GM23248 (cell line): ENCODE measurements around the gene NFIA. TPM values are rescaled to one million over a fixed set of nuclear protein-coding genes. Genes with fewer than 3 reads are reported as not detected.

ENCODE experiments used
- DNase-seq: peaks from one replicate; pipeline ENCODE4 v3.0.0-alpha.2; 2015
- H2AFZ ChIP-seq: fragments of 200-600 bp; sonication (generic); 2 replicates; pipeline ENCODE4 v1.6.1; 2016; ENCODE audit warnings: antibody characterized with exemption
- H3F3A ChIP-seq: fragments of 200-600 bp; sonication (generic); 2 replicates; pipeline ENCODE4 v1.6.1; 2016; ENCODE audit warnings: mild to moderate bottlenecking, antibody characterized with exemption, mixed run types; ENCODE audit not compliant: insufficient read depth
- H3K27ac ChIP-seq: fragments of 200-600 bp; sonication (generic); 2 replicates; pipeline ENCODE4 v1.5.1; 2016; ENCODE audit warnings: mild to moderate bottlenecking
- H3K27me3 ChIP-seq: fragments of 200-600 bp; sonication (generic); replicated peaks from 2 replicates; pipeline ENCODE4 v1.6.1; 2016; ENCODE audit warnings: mild to moderate bottlenecking; ENCODE audit not compliant: insufficient read depth
- H3K36me3 ChIP-seq: fragments of 200-600 bp; sonication (generic); 2 replicates; pipeline ENCODE4 v1.6.1; 2016; ENCODE audit warnings: low read depth, mild to moderate bottlenecking
- H3K4me1 ChIP-seq: fragments of 200-600 bp; sonication (generic); 2 replicates; pipeline ENCODE4 v1.6.1; 2016; ENCODE audit warnings: mild to moderate bottlenecking; ENCODE audit not compliant: insufficient read depth
- H3K4me2 ChIP-seq: fragments of 200-600 bp; sonication (generic); one replicate; pipeline ENCODE4 v1.6.1; 2016; ENCODE audit warnings: mild to moderate bottlenecking; ENCODE audit not compliant: unreplicated experiment
- H3K4me3 ChIP-seq: fragments of 200-600 bp; sonication (generic); 2 replicates; pipeline ENCODE4 v1.5.1; 2016; ENCODE audit warnings: mild to moderate bottlenecking
- H3K79me2 ChIP-seq: fragments of 200-600 bp; sonication (generic); 2 replicates; pipeline ENCODE4 v1.6.1; 2016; ENCODE audit warnings: mild to moderate bottlenecking; ENCODE audit not compliant: insufficient read depth
- H3K9ac ChIP-seq: fragments of 200-600 bp; sonication (generic); 2 replicates; pipeline ENCODE4 v1.6.1; 2016; ENCODE audit warnings: mild to moderate bottlenecking
- H3K9me2 ChIP-seq: fragments of 200-600 bp; sonication (generic); 2 replicates; pipeline ENCODE4 v1.6.1; 2016; ENCODE audit warnings: mixed run types, mild to moderate bottlenecking, moderate library complexity; ENCODE audit not compliant: insufficient read depth
- H3K9me3 ChIP-seq: fragments of 200-600 bp; sonication (generic); one replicate; pipeline ENCODE4 v1.6.1; 2017; ENCODE audit warnings: low read depth
- H4K20me1 ChIP-seq: fragments of 200-600 bp; sonication (generic); 2 replicates; pipeline ENCODE4 v1.6.0; 2016; ENCODE audit not compliant: insufficient read depth
- EZH2 ChIP-seq: fragments of 200-600 bp; sonication (generic); IDR thresholded peaks from 2 replicates; pipeline ENCODE4 v1.6.1; 2018; ENCODE audit warnings: antibody characterized with exemption, mild to moderate bottlenecking; ENCODE audit not compliant: insufficient read depth, poor library complexity, severe bottlenecking
- EZH2phosphoT487 ChIP-seq: fragments of 200-600 bp; sonication (generic); IDR thresholded peaks from 2 replicates; pipeline ENCODE4 v1.6.1; 2018; ENCODE audit warnings: antibody characterized with exemption, moderate library complexity, mild to moderate bottlenecking, low read depth; ENCODE audit not compliant: insufficient read depth
- WGBS, 2 experiments: methylation state at CpG; one replicate each; pipeline ENCODE4 v1.1.6; 2015 to 2017; ENCODE audit warnings: low lambda C conversion rate in 2 of 2, low coverage in 1 of 2; ENCODE audit errors: missing lambda C conversion rate in 2 of 2; 5-methylcytosine and 5-hydroxymethylcytosine counted together
- in situ Hi-C: fragments of 300-500 bp; cut with MboI; formaldehyde crosslinking; loops from 2 replicates; pipeline ENCODE4 v1.15.0; 2020
- polyA plus RNA-seq: library from polyadenylated mRNA; unstranded; fragments of >200 nt; fragmentation: Nextera tagmentation; extraction: Ambion mirVana; gene quantifications from 2 replicates; pipeline ENCODE4 v1.2.1, GENCODE V29; 2016
- total RNA-seq: library from RNA; depleted of rRNA; stranded (reverse); fragments of >200 nt; shearing (Covaris generic); gene quantifications from 2 replicates; pipeline ENCODE4 v1.2.3, GENCODE V29; 2014

Gene NFIA
- total and polyA plus RNA-seq, 2 experiments from 2014 or later: 3.4 to 8.8 TPM

DNA sequence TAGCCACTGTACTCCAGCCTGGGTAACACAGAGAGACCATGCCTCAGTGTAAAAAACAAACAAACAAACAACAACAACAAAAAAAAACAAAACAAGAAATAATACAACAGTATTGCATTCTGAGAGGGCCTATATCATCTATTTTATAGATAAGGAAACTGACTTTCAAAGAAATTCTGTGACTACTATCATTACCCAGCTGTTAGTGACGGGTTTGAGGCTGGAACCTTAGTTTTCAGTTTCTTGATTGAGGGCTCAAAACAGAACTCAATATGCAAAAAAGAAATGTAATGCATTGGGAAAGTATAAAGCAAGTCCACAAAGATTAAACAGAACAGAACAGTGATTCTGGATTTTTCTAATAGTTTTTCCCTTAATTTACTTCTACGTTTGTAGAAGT, 149.4 kb downstream of the NFIA start:
- Histone ChIP-seq H3K36me3 (no peaks in the 10 kb centered on the region), H3K9ac (no peak overlapping the region), H3K9me2 (no peaks in the 10 kb centered on the region), H3K4me1 (no peaks in the 10 kb centered on the region), H3K79me2 (no peaks in the 10 kb centered on the region), H3K4me3 (no peak overlapping the region), H3K27ac (no peak overlapping the region), H3F3A (0 out of 2 replicates have a peak, but pooled peaks cover 5% of the 10 kb centered on the region), H3K27me3 (no peaks in the 10 kb centered on the region), H2AFZ (no peak overlapping the region), H3K9me3 (no peaks in the 10 kb centered on the region), H4K20me1 (no peaks in the 10 kb centered on the region), H3K4me2 (no peak overlapping the region)
- DNase-seq: no peak
- TF ChIP-seq EZH2: no peak
- TF ChIP-seq EZH2phosphoT487: no peak
- WGBS, 2 experiments: 93 to 94% methylated on average over 2 of the region's 2 CpGs
- in situ Hi-C loops: no loop called here

GRCh38 chr1:61233121-61233660, 150.8 kb downstream of the NFIA start:
- TF ChIP-seq EZH2phosphoT487 (no peak), EZH2 (no peak)
- no peaks in the 10 kb centered on the region for H3K4me1 ChIP-seq
- H3K9ac ChIP-seq: no peak overlapping the region
- no peak overlapping the region for H3K4me2 ChIP-seq
- H3F3A ChIP-seq: no peaks in the 10 kb centered on the region
- no peak overlapping the region for H3K27ac ChIP-seq
- no peaks in the 10 kb centered on the region for H3K27me3 ChIP-seq
- no peak overlapping the region for H2AFZ ChIP-seq
- no peaks in the 10 kb centered on the region for H3K9me2 ChIP-seq
- H3K36me3 ChIP-seq: no peaks in the 10 kb centered on the region
- in situ Hi-C loops: no loop called here
- H4K20me1 ChIP-seq: no peaks in the 10 kb centered on the region
- no peaks in the 10 kb centered on the region for H3K9me3 ChIP-seq
- 96 to 98% methylated on average over 6 of the region's 6 CpGs for WGBS, 2 experiments
- no peaks in the 10 kb centered on the region for H3K79me2 ChIP-seq
- DNase-seq: no peak
- no peak overlapping the region for H3K4me3 ChIP-seq

- Histone ChIP-seq H3K4me1 (no peaks in the 10 kb centered on the region), H3F3A (no peaks in the 10 kb centered on the region), H3K4me3 (no peak overlapping the region), H3K4me2 (no peak overlapping the region), H3K9ac (no peak overlapping the region), H3K9me3 (no peaks in the 10 kb centered on the region), H4K20me1 (no peaks in the 10 kb centered on the region), H3K79me2 (no peaks in the 10 kb centered on the region), H3K36me3 (no peaks in the 10 kb centered on the region), H3K9me2 (no peaks in the 10 kb centered on the region), H3K27me3 (no peaks in the 10 kb centered on the region), H3K27ac (no peak overlapping the region), H2AFZ (no peak overlapping the region)
- WGBS, 2 experiments: 91% methylated on average over 3 of the region's 3 CpGs
- no peak for DNase-seq
- in situ Hi-C loops: no loop called here
- TF ChIP-seq EZH2 (no peak), EZH2phosphoT487 (no peak)
Measured at GRCh38 chr1:61234587-61234919, 152.2 kb downstream of the NFIA start.

DNA sequence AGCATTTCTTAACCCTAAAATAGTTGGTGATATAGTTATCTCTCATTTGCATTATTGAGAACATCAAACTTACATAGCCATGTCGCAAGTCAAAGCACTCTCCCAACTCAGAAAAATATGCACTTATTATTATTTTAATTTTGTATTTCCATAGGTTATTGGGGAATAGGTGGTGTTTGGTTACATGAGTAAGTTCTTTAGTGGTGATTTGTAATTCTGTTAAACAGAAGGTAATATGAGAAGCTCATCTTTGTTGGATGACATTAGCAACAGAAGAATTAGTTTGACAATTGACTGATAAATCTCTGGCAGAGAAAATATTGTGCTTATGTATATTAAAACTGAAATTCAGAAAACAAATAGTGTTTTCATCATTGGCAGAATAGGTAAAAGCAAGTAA, 154.8 kb downstream of the NFIA start:
- Histone ChIP-seq H4K20me1 (no peaks in the 10 kb centered on the region), H3F3A (no peaks in the 10 kb centered on the region), H3K9me2 (no peaks in the 10 kb centered on the region), H2AFZ (no peak overlapping the region), H3K4me3 (no peak overlapping the region), H3K27me3 (no peaks in the 10 kb centered on the region), H3K9me3 (no peaks in the 10 kb centered on the region), H3K27ac (no peak overlapping the region), H3K4me2 (no peak overlapping the region), H3K4me1 (no peaks in the 10 kb centered on the region), H3K79me2 (no peaks in the 10 kb centered on the region), H3K9ac (no peak overlapping the region), H3K36me3 (no peaks in the 10 kb centered on the region)
- 96 to 97% methylated on average over 1 of the region's 1 CpG for WGBS, 2 experiments
- no peak for TF ChIP-seq EZH2
- TF ChIP-seq EZH2phosphoT487: no peak
- in situ Hi-C loops: no loop called here
- DNase-seq: no peak
